ENCODE results near the gene DROSHA.

- no peak for TF ChIP-seq POLR2A (IDR thresholded peaks at IDR 0.05; ENCODE audit: low read depth, low read length)
- no peak for TF ChIP-seq POLR2AphosphoS5 (IDR thresholded peaks at IDR 0.05; ENCODE audit: low read depth, low read length)
- no peak for TF ChIP-seq POU2F2 (IDR thresholded peaks at IDR 0.05; ENCODE audit: low read depth, low read length)
- TF ChIP-seq TAF1 (IDR thresholded peaks at IDR 0.05; ENCODE audit: low read depth, low read length): no peak
- no peak for TF ChIP-seq PAX5 (IDR thresholded peaks at IDR 0.05; ENCODE audit: insufficient read depth, low read length, severe bottlenecking)
These were observed 45.5 kb downstream of the DROSHA start for GRCh38 chr5:31486441-31486840.

Data from GM12891 (cell line).